Gastrocnemius medialis (tissue), 4 donors: ENCODE data around the gene KIF22.

Experiments used
- CTCF ChIP-seq, 5 experiments: fragments of 450-650 bp in 3 of 5; fragments of 200-600 bp in 2 of 5; sonication (generic) in 2 of 5; IDR thresholded peaks in 4 of 5; conservative IDR thresholded peaks in 1 of 5; 1 replicate in 4 of 5; 2 replicates in 1 of 5; pipeline ENCODE4 v1.5.1; 2016 to 2019; ENCODE audit warnings: antibody characterized with exemption in 5 of 5, mild to moderate bottlenecking in 3 of 5, moderate library complexity in 3 of 5
- POLR2A ChIP-seq, 2 donors: fragments of 450-650 bp; IDR thresholded peaks; one replicate each; pipeline ENCODE4 v1.6.1; 2017; ENCODE audit warnings: antibody characterized with exemption in 2 of 2, mild to moderate bottlenecking in 2 of 2, moderate library complexity in 2 of 2

GRCh38 chr16:29804455-29805231, 14.1 kb downstream of the KIF22 start:
- peak in 1 of 5 experiments; percentile 4 for TF ChIP-seq CTCF (IDR thresholded peaks at IDR 0.05 in 4 of 5, conservative IDR thresholded peaks at IDR 0.05 in 1 of 5)
- TF ChIP-seq POLR2A (IDR thresholded peaks at IDR 0.05) = peak in 1 of 2 donors; percentile 13
